H9 (cell line): ENCODE results near the gene MESP1. TPM values are rescaled to one million over a fixed set of nuclear protein-coding genes. Genes with fewer than 3 reads are reported as not detected.

Experiments
- DNase-seq: peaks from one replicate; pipeline ENCODE4 v3.0.0-alpha.2; 2017
- H2AFZ ChIP-seq: one replicate; pipeline ENCODE4 v1.6.1; 2013; ENCODE audit warnings: mild to moderate bottlenecking, low read length, control low read depth, moderate library complexity
- H2AK5ac ChIP-seq: 2 replicates; pipeline ENCODE4 v1.6.1; 2013; ENCODE audit warnings: low read length, control low read depth, mixed read lengths; ENCODE audit not compliant: insufficient read length
- H2BK120ac ChIP-seq: one replicate; pipeline ENCODE4 v1.6.1; 2013; ENCODE audit warnings: low read depth, mild to moderate bottlenecking, low read length, control low read depth, inconsistent platforms; ENCODE audit not compliant: poor library complexity, severe bottlenecking
- H2BK12ac ChIP-seq: 2 replicates; pipeline ENCODE4 v1.6.1; 2013; ENCODE audit warnings: low read length, control low read depth, mixed read lengths, low read depth; ENCODE audit not compliant: insufficient read length
- H2BK15ac ChIP-seq: 2 replicates; pipeline ENCODE4 v1.6.1; 2013; ENCODE audit warnings: low read depth, low read length, control low read depth
- H2BK20ac ChIP-seq: one replicate; pipeline ENCODE4 v1.6.1; 2013; ENCODE audit warnings: low read depth, mild to moderate bottlenecking, low read length, control low read depth, inconsistent platforms; ENCODE audit not compliant: poor library complexity, severe bottlenecking
- H2BK5ac ChIP-seq: 2 replicates; pipeline ENCODE4 v1.6.1; 2013; ENCODE audit warnings: low read length, control low read depth, mixed read lengths; ENCODE audit not compliant: insufficient read length
- H3K14ac ChIP-seq: 2 replicates; pipeline ENCODE4 v1.6.1; 2013; ENCODE audit warnings: low read length, control low read depth; ENCODE audit not compliant: insufficient read depth
- H3K18ac ChIP-seq: 2 replicates; pipeline ENCODE4 v1.6.1; 2013; ENCODE audit warnings: low read depth, mild to moderate bottlenecking, mixed read lengths, low read length, control low read depth; ENCODE audit not compliant: insufficient read length
- H3K23ac ChIP-seq: 2 replicates; pipeline ENCODE4 v1.6.1; 2013; ENCODE audit warnings: low read length, control low read depth, mixed read lengths, low read depth; ENCODE audit not compliant: insufficient read length
- H3K23me2 ChIP-seq: 2 replicates; pipeline ENCODE4 v1.6.1; 2013; ENCODE audit warnings: low read depth, mild to moderate bottlenecking, mixed read lengths, low read length, control low read depth; ENCODE audit not compliant: insufficient read length, poor library complexity, severe bottlenecking
- H3K27ac ChIP-seq: 2 replicates; pipeline ENCODE4 v1.5.1; 2013; ENCODE audit warnings: low read length, control low read depth, mixed read lengths, low read depth; ENCODE audit not compliant: insufficient read length
- H3K27me3 ChIP-seq: 2 replicates; pipeline ENCODE4 v1.6.1; 2013; ENCODE audit warnings: low read length, control low read depth, inconsistent platforms; ENCODE audit not compliant: insufficient read depth
- H3K4ac ChIP-seq: 2 replicates; pipeline ENCODE4 v1.6.1; 2013; ENCODE audit warnings: low read depth, mild to moderate bottlenecking, control low read depth, inconsistent platforms, low read length, moderate library complexity
- H3K4me1 ChIP-seq: 2 replicates; pipeline ENCODE4 v1.6.1; 2013; ENCODE audit warnings: low read length, control low read depth, inconsistent platforms; ENCODE audit not compliant: insufficient read depth
- H3K4me2 ChIP-seq: 2 replicates; pipeline ENCODE4 v1.6.1; 2013; ENCODE audit warnings: low read length, control low read depth, mixed read lengths; ENCODE audit not compliant: insufficient read length, insufficient read depth
- H3K56ac ChIP-seq: 2 replicates; pipeline ENCODE4 v1.6.1; 2013; ENCODE audit warnings: low read depth, mild to moderate bottlenecking, mixed read lengths, low read length, control low read depth; ENCODE audit not compliant: insufficient read length
- H3K79me1 ChIP-seq: 2 replicates; pipeline ENCODE4 v1.6.1; 2013; ENCODE audit warnings: low read depth, mild to moderate bottlenecking, moderate library complexity, low read length, control low read depth, inconsistent platforms; ENCODE audit not compliant: insufficient read depth, poor library complexity, severe bottlenecking
- H3K79me2 ChIP-seq: 2 replicates; pipeline ENCODE4 v1.6.1; 2013; ENCODE audit warnings: low read length, control low read depth, inconsistent platforms; ENCODE audit not compliant: insufficient read depth
- H3K9ac ChIP-seq: 2 replicates; pipeline ENCODE4 v1.6.1; 2013; ENCODE audit warnings: low read length, control low read depth, mixed read lengths; ENCODE audit not compliant: insufficient read length; ENCODE audit errors: extremely low read depth
- H3K9me3 ChIP-seq: one replicate; pipeline ENCODE4 v1.6.1; 2013; ENCODE audit warnings: low read depth, low read length, inconsistent platforms; ENCODE audit not compliant: control insufficient read depth
- H3T11ph ChIP-seq: one replicate; pipeline ENCODE4 v1.6.1; 2013; ENCODE audit warnings: mild to moderate bottlenecking, low read length, control low read depth, inconsistent platforms
- H4K20me1 ChIP-seq: one replicate; pipeline ENCODE4 v1.6.1; 2013; ENCODE audit not compliant: control insufficient read depth, insufficient read length, insufficient read depth
- H4K5ac ChIP-seq: 2 replicates; pipeline ENCODE4 v1.6.1; 2013; ENCODE audit warnings: low read depth, mild to moderate bottlenecking, mixed read lengths, low read length, control low read depth; ENCODE audit not compliant: insufficient read length
- H4K8ac ChIP-seq: replicated peaks from 2 replicates; pipeline ENCODE4 v1.6.1; 2013; ENCODE audit warnings: low read length, control low read depth, mixed read lengths, low read depth; ENCODE audit not compliant: insufficient read length
- H4K91ac ChIP-seq: 2 replicates; pipeline ENCODE4 v1.6.1; 2013; ENCODE audit warnings: low read depth, mild to moderate bottlenecking, moderate library complexity, mixed read lengths, low read length, control low read depth; ENCODE audit not compliant: insufficient read length
- H3K27ac Mint-ChIP-seq, 3 experiments: 2 replicates in 2 of 3; 3 replicates in 1 of 3; pipeline ENCODE4 v1.8.0; 2020 to 2021; ENCODE audit warnings: mixed read lengths in 3 of 3, mild to moderate bottlenecking in 1 of 3, moderate library complexity in 1 of 3
- H3K27me3 Mint-ChIP-seq: 2 replicates; pipeline ENCODE4 v1.8.0; 2021; ENCODE audit warnings: low read depth, mild to moderate bottlenecking, moderate library complexity, mixed read lengths
- H3K36me3 Mint-ChIP-seq, 3 experiments: 2 replicates in 2 of 3; 3 replicates in 1 of 3; pipeline ENCODE4 v1.8.0; 2020 to 2021; ENCODE audit warnings: low read depth in 3 of 3, mixed read lengths in 3 of 3; ENCODE audit not compliant: insufficient read depth in 1 of 3
- H3K4me1 Mint-ChIP-seq, 2 experiments: 2 replicates each; pipeline ENCODE4 v1.8.0; 2020; ENCODE audit warnings: mixed read lengths in 2 of 2
- H3K4me3 Mint-ChIP-seq, 2 experiments: 2 replicates in 1 of 2; 3 replicates in 1 of 2; pipeline ENCODE4 v1.8.0; 2020 to 2021; ENCODE audit warnings: mild to moderate bottlenecking in 2 of 2, mixed read lengths in 2 of 2, moderate library complexity in 1 of 2
- H3K9me3 Mint-ChIP-seq, 2 experiments: 2 replicates in 1 of 2; 3 replicates in 1 of 2; pipeline ENCODE4 v1.8.0; 2020; ENCODE audit warnings: mild to moderate bottlenecking in 2 of 2, mixed read lengths in 2 of 2, moderate library complexity in 1 of 2
- CTCF ChIP-seq: fragments of 200-600 bp; sonication (generic); conservative IDR thresholded peaks from 3 replicates; pipeline ENCODE4 v1.8.0; 2021; ENCODE audit warnings: antibody characterized with exemption, mild to moderate bottlenecking
- WGBS: extraction: QIAGEN DNeasy Blood & Tissue Kit; methylation state at CpG from one replicate; pipeline ENCODE4 v1.1.7; 2013; ENCODE audit warnings: missing lambda C conversion rate, low lambda C conversion rate, mixed read lengths; ENCODE audit not compliant: insufficient read length; ENCODE audit errors: extremely low coverage; 5-methylcytosine and 5-hydroxymethylcytosine counted together
- total RNA-seq: library from RNA; stranded (reverse); gene quantifications from 2 replicates; pipeline ENCODE4 v1.2.1, GENCODE V29; 2021

MESP1 gene
- total RNA-seq, 1 experiment from 2014 or later = not detected

DNA sequence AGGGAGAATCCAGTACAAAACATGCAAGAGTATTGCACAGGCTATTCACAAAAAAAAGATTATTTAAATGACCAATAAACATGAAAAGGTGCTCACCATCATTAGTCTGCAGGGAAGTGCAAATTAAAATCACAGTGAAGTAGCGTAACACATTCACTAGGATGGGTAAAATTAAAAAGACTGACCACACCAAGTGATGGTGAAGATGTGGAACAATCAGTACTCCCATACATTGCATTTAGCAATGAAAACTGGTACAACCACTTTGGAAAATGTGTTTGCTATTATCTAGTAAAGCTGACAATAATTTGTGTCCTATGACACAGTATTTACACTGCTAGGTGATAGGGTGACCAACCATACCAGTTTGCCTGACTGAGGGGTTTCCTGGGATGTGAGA lies 26.4 kb downstream of the MESP1 start:
- H4K20me1 ChIP-seq = no peaks in the 10 kb centered on the region

More for the DNA sequence above, 26.4 kb downstream of the MESP1 start:
- Histone ChIP-seq H2BK120ac (no peak overlapping the region), H3K9ac (no peak overlapping the region), H3K14ac (no peak overlapping the region), H2BK15ac (no peak overlapping the region), H2AK5ac (no peak overlapping the region), H2BK5ac (no peak overlapping the region), H3T11ph (no peak overlapping the region), H3K4me2 (no peak overlapping the region), H3K4me1 (no peaks in the 10 kb centered on the region), H4K8ac (no peak overlapping the region), H2BK12ac (no peak overlapping the region), H3K23me2 (no peaks in the 10 kb centered on the region), H3K27me3 (no peaks in the 10 kb centered on the region; the same call in 1 of the 2 replicates), H3K27ac (no peak overlapping the region), H4K91ac (no peak overlapping the region), H3K9me3 (no peaks in the 10 kb centered on the region), H3K4ac (no peak overlapping the region), H3K18ac (no peak overlapping the region), H3K79me2 (no peaks in the 10 kb centered on the region), H3K23ac (no peak overlapping the region), H3K79me1 (no peaks in the 10 kb centered on the region), H4K5ac (no peak overlapping the region), H2BK20ac (no peak overlapping the region), H3K56ac (no peak overlapping the region), H2AFZ (no peak overlapping the region)
- TF ChIP-seq CTCF = no peak
- H3K4me1 Mint-ChIP-seq = no peaks in the 10 kb centered on the region
- peaks cover 23% of the 10 kb centered on the region for H3K27me3 Mint-ChIP-seq
- no peak for DNase-seq
- peaks cover 3% of the 10 kb centered on the region in 2 experiments; a peak in 4 of 5 replicates for H3K9me3 Mint-ChIP-seq
- H3K4me3 Mint-ChIP-seq = no peak overlapping the region
- H3K36me3 Mint-ChIP-seq = no peaks in the 10 kb centered on the region
- no peak overlapping the region for H3K27ac Mint-ChIP-seq
- WGBS = no CpG with 5 or more reads among the region's 1 CpG
